HG03103 (cell line): ENCODE measurements around the gene EYS.

ENCODE experiments used
- ATAC-seq: cut with Tn5 transposase; IDR thresholded peaks from one replicate; pipeline ENCODE4 v1.9.1; 2021; ENCODE audit warnings: low read depth; ENCODE audit not compliant: unreplicated experiment

EYS gene

GRCh38 chr6:65707126-65707826, at the start of gene EYS:
Gene EYS (minus strand): TSS chr6:65707226. CDS start chr6:65495410, 211,816 bp downstream.
- no peak for ATAC-seq

GRCh38 chr6:65746302-65746701, 39.3 kb upstream of the EYS start:
- no peak for ATAC-seq

GRCh38 chr6:65745614-65746013, 38.6 kb upstream of the EYS start:
- no peak for ATAC-seq

GRCh38 chr6:65728879-65729479, 22.0 kb upstream of the EYS start:
- ATAC-seq = no peak

GRCh38 chr6:65719101-65719500, 12.1 kb upstream of the EYS start:
- ATAC-seq = no peak

- no peak for ATAC-seq
Observed at GRCh38 chr6:65711531-65711930, 4.5 kb upstream of the EYS start.

GRCh38 chr6:65709099-65709830, 2.2 kb upstream of the EYS start:
- ATAC-seq = no peak

- ATAC-seq = no peak
Observed at GRCh38 chr6:65708162-65708561, 1.1 kb upstream of the EYS start.

GRCh38 chr6:65706436-65706835, 590 bp downstream of the EYS start:
- no peak for ATAC-seq

GRCh38 chr6:65701325-65701724, 5.7 kb downstream of the EYS start:
- ATAC-seq = no peak

GRCh38 chr6:65700561-65700960, 6.5 kb downstream of the EYS start:
- no peak for ATAC-seq

GRCh38 chr6:65692109-65692508, 14.9 kb downstream of the EYS start:
- ATAC-seq = no peak

- no peak for ATAC-seq
Observed at GRCh38 chr6:65680232-65680631, 26.8 kb downstream of the EYS start.

GRCh38 chr6:65671922-65672321, 35.1 kb downstream of the EYS start:
- no peak for ATAC-seq

GRCh38 chr6:65667916-65668656, 38.9 kb downstream of the EYS start:
- no peak for ATAC-seq

- ATAC-seq = no peak
Observed at GRCh38 chr6:65650086-65650485, 56.9 kb downstream of the EYS start.

- ATAC-seq = no peak
Observed at GRCh38 chr6:65649392-65649791, 57.6 kb downstream of the EYS start.

- ATAC-seq = no peak
Observed at GRCh38 chr6:65646544-65646943, 60.5 kb downstream of the EYS start.

- no peak for ATAC-seq
Observed at GRCh38 chr6:65642776-65643175, 64.2 kb downstream of the EYS start.

- no peak for ATAC-seq
Observed at GRCh38 chr6:65638047-65638831, 68.8 kb downstream of the EYS start.
